ENCODE data around the gene HOXA9.

The HOXA9 gene

GRCh38 chr7:27187475-27188385, 22.4 kb upstream of the HOXA9 start:
- DNase-seq, result peak; percentile 61

- DNase-seq, result no peak
Observed at GRCh38 chr7:27186668-27187474, 21.5 kb upstream of the HOXA9 start.

- peak; percentile 66 for DNase-seq
Observed at GRCh38 chr7:27185854-27186667, 20.7 kb upstream of the HOXA9 start.

- DNase-seq, result peak; percentile 66
Observed at GRCh38 chr7:27185013-27185853, 19.9 kb upstream of the HOXA9 start, which contains the start of gene HOXA11. Gene HOXA11 (minus strand): TSS chr7:27185232. CDS start chr7:27185144, 88 bp downstream.

GRCh38 chr7:27184337-27185012, 19.1 kb upstream of the HOXA9 start:
- DNase-seq, result peak; percentile 67

GRCh38 chr7:27183682-27184336, 18.5 kb upstream of the HOXA9 start:
- peak; percentile 59 for DNase-seq

- peak; percentile 58 for DNase-seq
Observed at GRCh38 chr7:27182861-27183681, 17.7 kb upstream of the HOXA9 start.

GRCh38 chr7:27182285-27182841, 17.0 kb upstream of the HOXA9 start:
- peak; percentile 52 for DNase-seq

GRCh38 chr7:27181795-27182275, 16.5 kb upstream of the HOXA9 start:
- no peak for DNase-seq

GRCh38 chr7:27180431-27181420, 15.4 kb upstream of the HOXA9 start:
- DNase-seq, result peak; percentile 58

- DNase-seq, result peak; percentile 86
Observed at GRCh38 chr7:27179503-27180430, 14.4 kb upstream of the HOXA9 start.

GRCh38 chr7:27179030-27179429, 13.7 kb upstream of the HOXA9 start:
- no peak for DNase-seq

GRCh38 chr7:27178366-27178765, 13.0 kb upstream of the HOXA9 start:
- DNase-seq, result no peak

GRCh38 chr7:27177795-27178320, 12.5 kb upstream of the HOXA9 start:
- DNase-seq, result no peak

GRCh38 chr7:27176962-27177794, 11.8 kb upstream of the HOXA9 start:
- no peak for DNase-seq

- DNase-seq, result peak; percentile 49
Observed at GRCh38 chr7:27176524-27176845, 11.1 kb upstream of the HOXA9 start.
